ENCODE data around the gene DACT3.

Gene DACT3

DNA sequence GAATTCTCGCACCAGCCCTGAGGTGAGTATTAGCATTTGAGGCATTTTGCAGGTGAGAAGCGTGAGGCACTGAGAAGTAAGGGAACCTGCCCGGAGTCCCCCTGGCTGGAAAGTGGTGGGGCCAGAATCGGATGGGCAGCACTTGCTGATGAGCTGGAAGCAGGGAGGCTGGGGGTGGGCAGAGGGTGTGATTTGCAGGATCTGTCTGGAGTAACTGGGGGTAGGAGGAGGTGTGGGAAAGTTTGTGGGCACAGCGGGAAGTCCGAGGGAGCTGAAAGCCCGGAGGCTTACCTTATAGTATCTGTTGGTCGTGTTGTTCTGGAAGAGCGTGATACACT lies 35.9 kb upstream of the DACT3 start:
- Histone ChIP-seq H3F3A (ENCODE audit: insufficient read depth, low read length) (no peaks in the 10 kb centered on the region), H3K4me2 (ENCODE audit: low read length) (no peak overlapping the region), H2AFZ (ENCODE audit: low read length) (no peak overlapping the region), H3K27ac (ENCODE audit: low read depth, low read length, poor library complexity, severe bottlenecking) (no peak overlapping the region), H3K79me2 (ENCODE audit: insufficient read depth, low read length) (no peaks in the 10 kb centered on the region), H4K20me1 (ENCODE audit: insufficient read depth, low read length) (no peaks in the 10 kb centered on the region), H3K4me3 (ENCODE audit: low read depth, low read length, poor library complexity, severe bottlenecking) (no peak overlapping the region), H3K9me3 (ENCODE audit: low read length) (no peaks in the 10 kb centered on the region), H3K4me1 (ENCODE audit: insufficient read depth, low read length, severe bottlenecking) (no peaks in the 10 kb centered on the region), H3K9me2 (ENCODE audit: low read depth, low read length) (no peaks in the 10 kb centered on the region), H3K9ac (ENCODE audit: low read length) (no peak overlapping the region), H3K27me3 (ENCODE audit: insufficient read depth, low read length) (no peaks in the 10 kb centered on the region), H3K36me3 (ENCODE audit: insufficient read depth, low read length) (peaks cover 85% of the 10 kb centered on the region)
- no peak for TF ChIP-seq EZH2 (IDR thresholded peaks at IDR 0.05; ENCODE audit: borderline replicate concordance, low read length)
- TF ChIP-seq, protein P1, sequence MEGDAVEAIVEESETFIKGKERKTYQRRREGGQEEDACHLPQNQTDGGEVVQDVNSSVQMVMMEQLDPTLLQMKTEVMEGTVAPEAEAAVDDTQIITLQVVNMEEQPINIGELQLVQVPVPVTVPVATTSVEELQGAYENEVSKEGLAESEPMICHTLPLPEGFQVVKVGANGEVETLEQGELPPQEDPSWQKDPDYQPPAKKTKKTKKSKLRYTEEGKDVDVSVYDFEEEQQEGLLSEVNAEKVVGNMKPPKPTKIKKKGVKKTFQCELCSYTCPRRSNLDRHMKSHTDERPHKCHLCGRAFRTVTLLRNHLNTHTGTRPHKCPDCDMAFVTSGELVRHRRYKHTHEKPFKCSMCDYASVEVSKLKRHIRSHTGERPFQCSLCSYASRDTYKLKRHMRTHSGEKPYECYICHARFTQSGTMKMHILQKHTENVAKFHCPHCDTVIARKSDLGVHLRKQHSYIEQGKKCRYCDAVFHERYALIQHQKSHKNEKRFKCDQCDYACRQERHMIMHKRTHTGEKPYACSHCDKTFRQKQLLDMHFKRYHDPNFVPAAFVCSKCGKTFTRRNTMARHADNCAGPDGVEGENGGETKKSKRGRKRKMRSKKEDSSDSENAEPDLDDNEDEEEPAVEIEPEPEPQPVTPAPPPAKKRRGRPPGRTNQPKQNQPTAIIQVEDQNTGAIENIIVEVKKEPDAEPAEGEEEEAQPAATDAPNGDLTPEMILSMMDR (IDR thresholded peaks at IDR 0.05; ENCODE audit: low read length) = no peak

DNA sequence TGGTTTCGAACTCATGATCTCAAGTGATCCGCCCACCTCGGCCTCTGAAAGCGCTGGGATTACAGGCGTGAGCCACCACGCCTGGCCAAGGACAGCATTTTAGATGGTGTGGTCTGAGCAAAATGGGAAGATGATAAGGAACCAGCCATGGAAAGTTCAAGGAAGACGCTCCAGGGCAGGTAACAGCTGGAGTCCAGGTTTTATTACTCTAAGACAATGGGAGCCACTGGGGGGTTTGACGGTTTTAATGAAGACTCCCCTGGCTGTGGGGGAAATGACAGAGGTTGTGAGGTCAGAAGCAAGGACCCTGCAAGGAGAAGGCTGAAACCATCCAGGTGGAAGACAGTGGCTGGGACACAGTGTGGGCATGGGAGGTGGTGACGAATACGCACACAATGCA lies 35.1 kb upstream of the DACT3 start:
- no peak overlapping the region for H3K9ac ChIP-seq (ENCODE audit: low read length)
- TF ChIP-seq, protein P1 (IDR thresholded peaks at IDR 0.05; ENCODE audit: low read length) = no peak
- no peaks in the 10 kb centered on the region for H3K27me3 ChIP-seq (ENCODE audit: insufficient read depth, low read length)
- no peak overlapping the region for H3K4me3 ChIP-seq (ENCODE audit: low read depth, low read length, poor library complexity, severe bottlenecking)
- no peaks in the 10 kb centered on the region for H4K20me1 ChIP-seq (ENCODE audit: insufficient read depth, low read length)
- H3K9me3 ChIP-seq (ENCODE audit: low read length) = no peaks in the 10 kb centered on the region
- no peaks in the 10 kb centered on the region for H3K79me2 ChIP-seq (ENCODE audit: insufficient read depth, low read length)
- peaks cover 85% of the 10 kb centered on the region for H3K36me3 ChIP-seq (ENCODE audit: insufficient read depth, low read length)
- no peaks in the 10 kb centered on the region for H3K4me1 ChIP-seq (ENCODE audit: insufficient read depth, low read length, severe bottlenecking)
- H3K9me2 ChIP-seq (ENCODE audit: low read depth, low read length) = no peaks in the 10 kb centered on the region
- no peak overlapping the region for H3K27ac ChIP-seq (ENCODE audit: low read depth, low read length, poor library complexity, severe bottlenecking)
- H3F3A ChIP-seq (ENCODE audit: insufficient read depth, low read length) = no peaks in the 10 kb centered on the region
- no peak overlapping the region for H3K4me2 ChIP-seq (ENCODE audit: low read length)
- H2AFZ ChIP-seq (ENCODE audit: low read length) = no peak overlapping the region

DNA sequence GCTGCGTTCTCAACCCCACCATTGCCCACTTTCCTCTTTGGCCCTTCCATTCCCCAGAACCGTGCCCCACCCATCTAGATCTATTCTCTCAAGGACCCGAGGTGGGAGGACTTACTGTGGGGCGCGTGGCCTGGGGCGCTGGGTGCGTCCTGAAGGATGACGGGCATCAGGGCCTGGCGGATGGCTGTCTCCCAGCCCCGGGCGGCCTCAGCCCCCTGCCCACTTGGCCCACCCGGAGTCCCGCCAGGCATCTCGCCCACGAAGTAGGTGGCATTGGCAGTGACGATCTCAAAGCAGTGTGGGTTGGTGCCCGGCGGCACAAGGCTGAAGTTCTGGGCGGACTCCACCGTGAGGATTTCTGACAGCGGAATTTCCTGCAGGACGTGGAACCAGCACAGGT lies 32.8 kb upstream of the DACT3 start:
- no peak overlapping the region for H3K4me3 ChIP-seq (ENCODE audit: low read depth, low read length, poor library complexity, severe bottlenecking)
- H3F3A ChIP-seq (ENCODE audit: insufficient read depth, low read length) = no peaks in the 10 kb centered on the region
- H3K4me2 ChIP-seq (ENCODE audit: low read length) = no peak overlapping the region
- H3K36me3 ChIP-seq (ENCODE audit: insufficient read depth, low read length) = peaks cover 87% of the 10 kb centered on the region
- H3K9me2 ChIP-seq (ENCODE audit: low read depth, low read length) = no peaks in the 10 kb centered on the region
- no peaks in the 10 kb centered on the region for H3K4me1 ChIP-seq (ENCODE audit: insufficient read depth, low read length, severe bottlenecking)
- no peaks in the 10 kb centered on the region for H3K9me3 ChIP-seq (ENCODE audit: low read length)
- no peak overlapping the region for H3K27ac ChIP-seq (ENCODE audit: low read depth, low read length, poor library complexity, severe bottlenecking)
- no peaks in the 10 kb centered on the region for H3K27me3 ChIP-seq (ENCODE audit: insufficient read depth, low read length)
- no peak for TF ChIP-seq EZH2 (IDR thresholded peaks at IDR 0.05; ENCODE audit: borderline replicate concordance, low read length)
- TF ChIP-seq, protein P1 (IDR thresholded peaks at IDR 0.05; ENCODE audit: low read length) = no peak
- H2AFZ ChIP-seq (ENCODE audit: low read length) = no peak overlapping the region
- H4K20me1 ChIP-seq (ENCODE audit: insufficient read depth, low read length) = no peaks in the 10 kb centered on the region
- H3K79me2 ChIP-seq (ENCODE audit: insufficient read depth, low read length) = no peaks in the 10 kb centered on the region
- H3K9ac ChIP-seq (ENCODE audit: low read length) = no peak overlapping the region
